H1 (cell line): ENCODE data around the gene GRIK4. TPM values are rescaled to one million over a fixed set of nuclear protein-coding genes. Genes with fewer than 3 reads are reported as not detected.

Source experiments
- GABPA ChIP-seq: IDR thresholded peaks from 2 replicates; pipeline ENCODE4 v1.6.1; 2011; ENCODE audit warnings: mild to moderate bottlenecking, low read length, moderate library complexity, borderline replicate concordance; ENCODE audit not compliant: insufficient read depth
- TAF1 ChIP-seq: IDR thresholded peaks from 2 replicates; pipeline ENCODE4 v1.6.1; 2011; ENCODE audit warnings: mild to moderate bottlenecking, low read depth, low read length
- TEAD4 ChIP-seq: IDR thresholded peaks from 2 replicates; pipeline ENCODE4 v1.6.1; 2012; ENCODE audit warnings: low read depth, low read length, inconsistent platforms, mixed read lengths
- YY1 ChIP-seq: IDR thresholded peaks from 2 replicates; pipeline ENCODE4 v1.6.1; 2011; ENCODE audit warnings: low read depth, mild to moderate bottlenecking, low read length
- polyA plus RNA-seq, 7 experiments: library from polyadenylated mRNA; depleted of rRNA in 3 of 7; stranded (reverse) in 5 of 7; unstranded in 2 of 7; fragments of >200 nt in 5 of 7; fragments of 200-250 nt in 2 of 7; gene quantifications; 1 replicate in 5 of 7; 2 replicates in 1 of 7; 4 replicates in 1 of 7; pipeline versions ENCODE4 v1.2.1 to v1.2.3, GENCODE V29; 2011 to 2013; ENCODE audit warnings: missing spikeins in 2 of 7, mixed read lengths in 2 of 7
- total RNA-seq: library from RNA; stranded (reverse); fragmentation: NEBNext Ultra II Directional; extraction: Animal tissue kit (Norgen Biotek cat#: 25700); gene quantifications from 2 replicates; pipeline ENCODE4 v1.2.1, GENCODE V29; 2021
- TF ChIP-seq, protein P1 (sequence below): fragments of 300-600 bp; sonication (generic); IDR thresholded peaks from 2 replicates; pipeline ENCODE4 v1.7.1; 2012; ENCODE audit warnings: low read length, moderate library complexity, mild to moderate bottlenecking, inconsistent platforms; ENCODE audit not compliant: insufficient replicate concordance
- TF ChIP-seq, protein P2 (sequence below): IDR thresholded peaks from 2 replicates; pipeline ENCODE4 v1.6.1; 2012; ENCODE audit warnings: low read length, inconsistent platforms

GRIK4 gene
- total and polyA plus RNA-seq, 2 of the 8 experiments (the other 6 are each of a cell fraction or from before 2014, with no cell fraction given): 1.2 to 2.9 TPM

DNA sequence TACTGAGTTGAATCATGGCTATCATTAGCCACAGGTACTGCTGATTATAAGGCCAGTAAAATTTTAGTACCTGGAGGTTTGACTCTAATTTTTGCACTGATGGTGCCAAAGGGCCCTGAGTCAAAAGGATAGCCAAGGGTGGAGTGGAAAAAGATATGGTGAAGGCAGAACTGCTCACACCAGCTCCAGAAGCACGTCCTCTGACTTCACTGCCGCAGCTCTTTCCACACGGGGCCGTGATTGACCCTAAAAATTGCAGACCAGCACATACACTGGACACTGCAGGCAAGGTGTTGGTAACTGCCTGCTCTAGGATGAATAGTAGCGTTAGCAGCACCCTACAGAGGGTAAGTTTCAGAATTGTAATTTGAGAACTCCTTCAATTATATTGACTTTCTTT is 25.4 kb upstream of the GRIK4 start (continued):
- TF ChIP-seq, protein P1, sequence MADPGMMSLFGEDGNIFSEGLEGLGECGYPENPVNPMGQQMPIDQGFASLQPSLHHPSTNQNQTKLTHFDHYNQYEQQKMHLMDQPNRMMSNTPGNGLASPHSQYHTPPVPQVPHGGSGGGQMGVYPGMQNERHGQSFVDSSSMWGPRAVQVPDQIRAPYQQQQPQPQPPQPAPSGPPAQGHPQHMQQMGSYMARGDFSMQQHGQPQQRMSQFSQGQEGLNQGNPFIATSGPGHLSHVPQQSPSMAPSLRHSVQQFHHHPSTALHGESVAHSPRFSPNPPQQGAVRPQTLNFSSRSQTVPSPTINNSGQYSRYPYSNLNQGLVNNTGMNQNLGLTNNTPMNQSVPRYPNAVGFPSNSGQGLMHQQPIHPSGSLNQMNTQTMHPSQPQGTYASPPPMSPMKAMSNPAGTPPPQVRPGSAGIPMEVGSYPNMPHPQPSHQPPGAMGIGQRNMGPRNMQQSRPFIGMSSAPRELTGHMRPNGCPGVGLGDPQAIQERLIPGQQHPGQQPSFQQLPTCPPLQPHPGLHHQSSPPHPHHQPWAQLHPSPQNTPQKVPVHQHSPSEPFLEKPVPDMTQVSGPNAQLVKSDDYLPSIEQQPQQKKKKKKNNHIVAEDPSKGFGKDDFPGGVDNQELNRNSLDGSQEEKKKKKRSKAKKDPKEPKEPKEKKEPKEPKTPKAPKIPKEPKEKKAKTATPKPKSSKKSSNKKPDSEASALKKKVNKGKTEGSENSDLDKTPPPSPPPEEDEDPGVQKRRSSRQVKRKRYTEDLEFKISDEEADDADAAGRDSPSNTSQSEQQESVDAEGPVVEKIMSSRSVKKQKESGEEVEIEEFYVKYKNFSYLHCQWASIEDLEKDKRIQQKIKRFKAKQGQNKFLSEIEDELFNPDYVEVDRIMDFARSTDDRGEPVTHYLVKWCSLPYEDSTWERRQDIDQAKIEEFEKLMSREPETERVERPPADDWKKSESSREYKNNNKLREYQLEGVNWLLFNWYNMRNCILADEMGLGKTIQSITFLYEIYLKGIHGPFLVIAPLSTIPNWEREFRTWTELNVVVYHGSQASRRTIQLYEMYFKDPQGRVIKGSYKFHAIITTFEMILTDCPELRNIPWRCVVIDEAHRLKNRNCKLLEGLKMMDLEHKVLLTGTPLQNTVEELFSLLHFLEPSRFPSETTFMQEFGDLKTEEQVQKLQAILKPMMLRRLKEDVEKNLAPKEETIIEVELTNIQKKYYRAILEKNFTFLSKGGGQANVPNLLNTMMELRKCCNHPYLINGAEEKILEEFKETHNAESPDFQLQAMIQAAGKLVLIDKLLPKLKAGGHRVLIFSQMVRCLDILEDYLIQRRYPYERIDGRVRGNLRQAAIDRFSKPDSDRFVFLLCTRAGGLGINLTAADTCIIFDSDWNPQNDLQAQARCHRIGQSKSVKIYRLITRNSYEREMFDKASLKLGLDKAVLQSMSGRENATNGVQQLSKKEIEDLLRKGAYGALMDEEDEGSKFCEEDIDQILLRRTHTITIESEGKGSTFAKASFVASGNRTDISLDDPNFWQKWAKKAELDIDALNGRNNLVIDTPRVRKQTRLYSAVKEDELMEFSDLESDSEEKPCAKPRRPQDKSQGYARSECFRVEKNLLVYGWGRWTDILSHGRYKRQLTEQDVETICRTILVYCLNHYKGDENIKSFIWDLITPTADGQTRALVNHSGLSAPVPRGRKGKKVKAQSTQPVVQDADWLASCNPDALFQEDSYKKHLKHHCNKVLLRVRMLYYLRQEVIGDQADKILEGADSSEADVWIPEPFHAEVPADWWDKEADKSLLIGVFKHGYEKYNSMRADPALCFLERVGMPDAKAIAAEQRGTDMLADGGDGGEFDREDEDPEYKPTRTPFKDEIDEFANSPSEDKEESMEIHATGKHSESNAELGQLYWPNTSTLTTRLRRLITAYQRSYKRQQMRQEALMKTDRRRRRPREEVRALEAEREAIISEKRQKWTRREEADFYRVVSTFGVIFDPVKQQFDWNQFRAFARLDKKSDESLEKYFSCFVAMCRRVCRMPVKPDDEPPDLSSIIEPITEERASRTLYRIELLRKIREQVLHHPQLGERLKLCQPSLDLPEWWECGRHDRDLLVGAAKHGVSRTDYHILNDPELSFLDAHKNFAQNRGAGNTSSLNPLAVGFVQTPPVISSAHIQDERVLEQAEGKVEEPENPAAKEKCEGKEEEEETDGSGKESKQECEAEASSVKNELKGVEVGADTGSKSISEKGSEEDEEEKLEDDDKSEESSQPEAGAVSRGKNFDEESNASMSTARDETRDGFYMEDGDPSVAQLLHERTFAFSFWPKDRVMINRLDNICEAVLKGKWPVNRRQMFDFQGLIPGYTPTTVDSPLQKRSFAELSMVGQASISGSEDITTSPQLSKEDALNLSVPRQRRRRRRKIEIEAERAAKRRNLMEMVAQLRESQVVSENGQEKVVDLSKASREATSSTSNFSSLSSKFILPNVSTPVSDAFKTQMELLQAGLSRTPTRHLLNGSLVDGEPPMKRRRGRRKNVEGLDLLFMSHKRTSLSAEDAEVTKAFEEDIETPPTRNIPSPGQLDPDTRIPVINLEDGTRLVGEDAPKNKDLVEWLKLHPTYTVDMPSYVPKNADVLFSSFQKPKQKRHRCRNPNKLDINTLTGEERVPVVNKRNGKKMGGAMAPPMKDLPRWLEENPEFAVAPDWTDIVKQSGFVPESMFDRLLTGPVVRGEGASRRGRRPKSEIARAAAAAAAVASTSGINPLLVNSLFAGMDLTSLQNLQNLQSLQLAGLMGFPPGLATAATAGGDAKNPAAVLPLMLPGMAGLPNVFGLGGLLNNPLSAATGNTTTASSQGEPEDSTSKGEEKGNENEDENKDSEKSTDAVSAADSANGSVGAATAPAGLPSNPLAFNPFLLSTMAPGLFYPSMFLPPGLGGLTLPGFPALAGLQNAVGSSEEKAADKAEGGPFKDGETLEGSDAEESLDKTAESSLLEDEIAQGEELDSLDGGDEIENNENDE: no peak
- TF ChIP-seq TAF1 (no peak), GABPA (no peak), TEAD4 (no peak), YY1 (no peak)
- TF ChIP-seq, protein P2, sequence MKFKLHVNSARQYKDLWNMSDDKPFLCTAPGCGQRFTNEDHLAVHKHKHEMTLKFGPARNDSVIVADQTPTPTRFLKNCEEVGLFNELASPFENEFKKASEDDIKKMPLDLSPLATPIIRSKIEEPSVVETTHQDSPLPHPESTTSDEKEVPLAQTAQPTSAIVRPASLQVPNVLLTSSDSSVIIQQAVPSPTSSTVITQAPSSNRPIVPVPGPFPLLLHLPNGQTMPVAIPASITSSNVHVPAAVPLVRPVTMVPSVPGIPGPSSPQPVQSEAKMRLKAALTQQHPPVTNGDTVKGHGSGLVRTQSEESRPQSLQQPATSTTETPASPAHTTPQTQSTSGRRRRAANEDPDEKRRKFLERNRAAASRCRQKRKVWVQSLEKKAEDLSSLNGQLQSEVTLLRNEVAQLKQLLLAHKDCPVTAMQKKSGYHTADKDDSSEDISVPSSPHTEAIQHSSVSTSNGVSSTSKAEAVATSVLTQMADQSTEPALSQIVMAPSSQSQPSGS: no peak
